ENCODE data around the gene MMP21. TPM values are rescaled to one million over a fixed set of nuclear protein-coding genes. Genes with fewer than 3 reads are reported as not detected.

MMP21 gene
- total RNA-seq, 4 donors from 2014 or later = 0.51 TPM; not detected in 3

DNA sequence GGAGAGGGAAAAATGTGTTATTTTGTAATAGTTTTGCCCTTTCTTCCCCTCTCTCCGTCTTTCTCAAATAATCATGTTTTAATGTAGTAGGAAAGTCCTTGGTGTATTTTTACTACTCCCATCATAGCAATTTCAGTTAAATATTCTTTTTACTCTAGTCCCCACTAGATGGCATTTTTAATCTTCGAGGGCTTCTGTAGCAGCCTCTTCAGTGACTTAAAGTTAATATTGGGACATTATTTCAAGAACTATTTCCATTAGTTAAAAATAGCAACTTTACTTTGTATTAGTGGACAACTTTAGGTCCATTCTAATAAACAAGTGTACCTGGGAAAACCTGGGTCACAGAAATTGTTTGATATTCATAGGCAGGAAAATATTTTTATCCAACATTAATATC lies 33.2 kb downstream of the MMP21 start:
- TF ChIP-seq, protein P1, sequence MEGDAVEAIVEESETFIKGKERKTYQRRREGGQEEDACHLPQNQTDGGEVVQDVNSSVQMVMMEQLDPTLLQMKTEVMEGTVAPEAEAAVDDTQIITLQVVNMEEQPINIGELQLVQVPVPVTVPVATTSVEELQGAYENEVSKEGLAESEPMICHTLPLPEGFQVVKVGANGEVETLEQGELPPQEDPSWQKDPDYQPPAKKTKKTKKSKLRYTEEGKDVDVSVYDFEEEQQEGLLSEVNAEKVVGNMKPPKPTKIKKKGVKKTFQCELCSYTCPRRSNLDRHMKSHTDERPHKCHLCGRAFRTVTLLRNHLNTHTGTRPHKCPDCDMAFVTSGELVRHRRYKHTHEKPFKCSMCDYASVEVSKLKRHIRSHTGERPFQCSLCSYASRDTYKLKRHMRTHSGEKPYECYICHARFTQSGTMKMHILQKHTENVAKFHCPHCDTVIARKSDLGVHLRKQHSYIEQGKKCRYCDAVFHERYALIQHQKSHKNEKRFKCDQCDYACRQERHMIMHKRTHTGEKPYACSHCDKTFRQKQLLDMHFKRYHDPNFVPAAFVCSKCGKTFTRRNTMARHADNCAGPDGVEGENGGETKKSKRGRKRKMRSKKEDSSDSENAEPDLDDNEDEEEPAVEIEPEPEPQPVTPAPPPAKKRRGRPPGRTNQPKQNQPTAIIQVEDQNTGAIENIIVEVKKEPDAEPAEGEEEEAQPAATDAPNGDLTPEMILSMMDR (IDR thresholded peaks at IDR 0.05; ENCODE audit: low read depth) = no peak

DNA sequence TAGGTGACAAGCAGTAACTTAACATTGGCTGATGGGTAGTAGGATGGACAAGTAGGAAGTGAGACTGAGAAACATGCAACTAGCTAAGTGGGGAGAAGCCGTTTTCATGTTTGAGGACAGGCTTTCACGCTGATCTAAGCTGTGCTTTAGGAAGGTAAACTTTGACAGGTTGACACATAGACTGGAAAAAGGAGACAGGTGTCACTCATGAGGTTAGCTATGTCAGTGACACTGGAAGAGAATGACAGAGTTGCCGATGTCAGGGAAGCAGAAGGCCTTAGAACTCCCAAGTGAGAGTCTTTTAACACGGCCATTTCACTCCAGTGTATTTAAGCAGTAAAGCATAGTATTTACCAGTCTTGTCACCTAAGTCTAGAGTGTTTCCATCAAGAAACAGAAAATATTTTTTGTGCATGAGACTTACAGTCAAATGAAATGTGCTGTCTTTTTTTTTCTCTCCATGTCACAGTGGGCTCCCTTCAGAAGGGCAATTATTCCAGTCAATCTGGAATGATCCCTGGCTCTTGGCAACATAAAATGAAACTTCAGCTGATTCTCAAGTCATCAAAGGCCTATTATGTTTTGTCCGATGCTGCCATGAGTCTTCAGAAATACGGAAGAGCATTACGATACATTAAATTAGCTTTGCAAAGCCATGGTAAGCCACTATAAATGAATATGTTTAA lies 35.5 kb downstream of the MMP21 start:
- TF ChIP-seq, protein P1 (IDR thresholded peaks at IDR 0.05; ENCODE audit: low read depth) = no peak

DNA sequence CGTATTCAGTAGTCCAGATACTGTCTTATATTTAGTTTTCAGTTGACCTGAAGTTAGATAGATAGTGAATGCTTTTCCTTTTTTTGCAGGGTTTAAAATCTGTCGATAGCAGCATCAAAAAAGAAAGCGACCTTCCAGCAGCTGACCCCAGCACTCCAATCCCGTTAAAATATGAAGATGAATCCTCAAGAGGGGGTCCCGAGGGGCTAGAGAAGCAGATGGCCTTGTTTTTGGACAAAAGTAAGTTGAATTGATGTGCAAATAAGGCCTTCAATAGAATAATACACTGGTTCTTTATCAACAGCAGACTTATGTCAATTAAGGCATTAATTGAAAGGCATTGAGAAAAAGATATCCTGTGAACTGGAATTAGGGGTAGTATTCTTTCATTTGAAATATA lies 37.4 kb downstream of the MMP21 start:
- TF ChIP-seq, protein P1 (IDR thresholded peaks at IDR 0.05; ENCODE audit: low read depth) = no peak

DNA sequence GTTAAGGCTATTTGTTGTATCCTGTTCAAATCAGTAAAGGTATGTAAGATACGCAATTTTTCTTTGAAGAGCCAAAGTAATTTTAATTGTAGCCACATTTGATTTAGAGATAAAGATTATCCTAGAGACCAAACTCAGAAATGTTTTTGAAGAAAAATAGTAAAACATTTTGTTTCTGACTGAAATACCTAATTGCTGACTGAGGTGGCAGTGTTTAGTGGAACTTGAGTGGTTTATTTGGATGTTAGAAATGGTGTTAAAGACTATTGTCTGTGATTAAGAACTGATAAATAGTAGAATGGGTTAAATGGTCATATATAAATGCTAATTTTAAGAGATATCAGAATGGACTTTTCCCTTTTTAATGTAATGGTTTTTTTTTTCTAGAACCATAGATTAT lies 40.8 kb downstream of the MMP21 start:
- TF ChIP-seq, protein P1 (IDR thresholded peaks at IDR 0.05; ENCODE audit: low read depth) = no peak

DNA sequence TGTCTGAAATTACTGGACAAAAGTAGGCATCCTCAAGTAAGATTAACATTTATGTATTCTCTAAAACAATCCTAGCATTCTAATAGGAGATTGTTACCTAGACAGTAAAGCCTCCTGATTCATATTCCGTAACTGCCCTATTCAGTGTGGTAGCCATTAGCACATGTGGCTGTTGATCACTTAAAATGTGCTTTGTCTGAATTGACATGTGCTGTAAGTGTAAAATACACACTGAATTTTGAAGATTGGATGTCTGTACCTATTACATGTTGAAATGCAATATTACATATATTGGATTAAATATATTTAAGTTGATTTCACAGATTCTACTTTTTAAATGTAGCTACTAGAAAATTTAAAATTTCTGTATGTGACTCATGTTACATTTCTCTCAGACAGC lies 41.5 kb downstream of the MMP21 start:
- TF ChIP-seq, protein P1 (IDR thresholded peaks at IDR 0.05; ENCODE audit: low read depth) = no peak

DNA sequence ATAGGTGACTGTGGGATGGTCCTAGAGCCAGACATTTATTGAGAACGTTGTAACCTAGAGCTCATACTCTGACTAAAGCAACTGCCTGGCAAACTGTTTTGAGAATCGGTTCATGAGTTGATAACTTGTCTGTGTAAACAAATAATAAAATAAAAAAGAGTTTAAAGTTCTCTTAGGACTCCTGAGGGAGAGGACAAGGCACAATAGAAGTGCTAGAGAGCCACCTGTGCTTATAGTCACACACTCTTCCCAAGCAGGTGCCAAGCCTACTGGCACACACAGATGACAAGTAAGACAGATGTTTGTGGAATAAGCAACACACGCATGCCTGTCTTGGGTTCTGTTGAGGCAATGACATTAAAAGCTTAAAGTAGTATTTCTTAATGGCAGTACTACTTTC lies 48.2 kb downstream of the MMP21 start:
- TF ChIP-seq, protein P1 (IDR thresholded peaks at IDR 0.05; ENCODE audit: low read depth) = no peak

DNA sequence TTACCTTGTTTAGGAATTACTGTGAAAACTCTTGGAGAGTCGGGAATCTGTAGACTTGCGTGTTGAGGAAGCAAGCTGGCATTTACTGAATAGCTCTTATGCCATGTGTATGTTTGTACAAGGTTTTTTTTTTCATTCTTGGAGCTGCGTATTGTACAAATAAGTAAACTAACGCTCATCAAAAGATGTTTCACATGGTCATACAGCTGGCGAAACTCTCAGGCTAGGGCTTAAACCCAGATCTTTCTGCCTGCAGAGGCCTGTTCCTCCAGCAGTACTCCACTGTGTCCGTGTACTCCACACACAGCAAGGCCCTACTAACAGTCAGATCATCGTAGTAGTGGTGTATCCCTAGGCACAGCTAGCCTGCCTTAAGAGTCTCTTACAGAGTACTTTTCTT lies 48.7 kb downstream of the MMP21 start:
- TF ChIP-seq, protein P1 (IDR thresholded peaks at IDR 0.05; ENCODE audit: low read depth) = no peak
